Renal pelvis (tissue), 12 donors: ENCODE data around the gene ZNF491. TPM values are rescaled to one million over a fixed set of nuclear protein-coding genes. Genes with fewer than 3 reads are reported as not detected.
A peak's percentile ranks its signal among the peaks of the same experiment; 100 is the strongest.
"Not testable (repeated sequence)": the region's sequence is repeated elsewhere in the genome, so short reads cannot be mapped to it uniquely, and the experiment has no call there.

Source experiments
- DNase-seq: peaks from one replicate; pipeline ENCODE4 v3.0.0-alpha.2; 2013
- long read RNA-seq, 16 experiments: transcript quantifications; one replicate each; lab custom pipeline, GENCODE V29; 2026
- polyA plus RNA-seq, 3 donors: library from polyadenylated mRNA; unstranded; fragments of 120-200 nt; gene quantifications; one replicate each; pipeline ENCODE4 v1.2.1, GENCODE V29; 2013; ENCODE audit not compliant: insufficient read length in 3 of 3

ZNF491 gene
- 1 to 10 TPM; 2.9 to 5.6 (median 5.1) TPM for polyA plus RNA-seq
- long read RNA-seq, donor 1 = 0 reads
- long read RNA-seq, donor 2 = 0 reads
- long read RNA-seq, donor 3 = 0 reads
- long read RNA-seq, donor 4, partial matches to known transcripts = 0 of 1 reads
- long read RNA-seq, donor 4, other reads (novel, unspliced or antisense) = 0 of 1 reads
- long read RNA-seq, donor 5 = 0 reads
- long read RNA-seq, donor 6 = 0 reads
- long read RNA-seq, donor 7 = 0 reads
- long read RNA-seq, donor 8 = 0 reads
- long read RNA-seq, donor 9, partial matches to known transcripts = 0 of 1 reads
- long read RNA-seq, donor 9, other reads (novel, unspliced or antisense) = 0 of 1 reads
- long read RNA-seq, donor 10 = 0 reads
- long read RNA-seq, donor 11 = 0 reads
- long read RNA-seq, donor 12, partial matches to known transcripts = 0 of 1 reads
- long read RNA-seq, donor 12, other reads (novel, unspliced or antisense) = 0 of 1 reads
- long read RNA-seq, donor 13 = 0 reads
- long read RNA-seq, donor 14 = 0 reads
- long read RNA-seq, donor 15 = 0 reads
- long read RNA-seq, donor 16 = 0 reads

DNA sequence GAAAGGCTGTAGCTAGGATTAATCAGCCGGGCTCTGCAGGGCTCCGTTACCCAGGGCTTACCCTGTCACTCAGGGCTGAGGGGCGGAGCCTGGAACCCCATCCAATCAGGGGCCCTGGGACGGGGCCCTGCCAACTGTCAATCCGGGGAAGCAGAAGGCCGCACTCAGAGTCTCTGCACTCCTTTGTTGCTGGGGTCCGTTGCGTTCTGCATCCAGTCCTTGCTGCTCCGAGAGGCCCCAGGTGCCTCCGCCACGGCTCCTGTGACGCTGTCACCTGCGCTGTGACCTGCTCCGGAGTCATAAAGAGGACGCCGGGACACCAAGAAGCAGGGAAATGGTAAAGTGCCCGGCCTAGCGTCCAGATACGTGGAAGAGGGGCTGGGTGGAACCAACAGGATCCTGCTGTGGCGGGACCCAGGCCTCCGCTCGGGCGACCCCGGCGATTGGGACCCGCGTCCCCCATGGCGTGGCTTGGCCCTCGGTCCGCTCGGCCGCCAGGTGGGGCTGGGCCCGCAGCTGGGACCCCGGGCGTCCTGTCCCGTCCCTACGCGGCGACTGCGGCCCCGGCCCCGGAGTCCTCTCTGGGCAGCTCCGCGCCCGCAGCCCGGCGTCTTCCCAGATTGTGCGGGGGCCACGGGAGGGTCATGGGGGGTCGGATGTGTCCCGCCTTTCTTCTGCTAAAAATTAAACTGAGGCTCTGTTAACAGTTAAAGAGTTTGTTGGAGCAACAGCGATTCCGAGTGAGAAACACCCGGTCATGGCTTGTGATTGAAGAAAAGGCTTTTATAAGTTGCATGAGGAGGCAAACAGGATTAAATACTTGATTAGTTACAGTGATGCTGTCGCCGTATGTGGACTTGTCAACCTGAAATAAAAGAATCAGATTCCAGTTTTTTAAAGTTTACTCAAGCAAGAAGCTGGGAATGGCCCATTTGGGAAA is at the start of gene ZNF491:
Gene ZNF491, plus strand, starts transcription at position 133 of the 940 bp plus-strand sequence. CDS start 7,431 bp downstream, outside the sequence.
- DNase-seq = peak; percentile 93

GRCh38 chr19:11749751-11750150 is 48.6 kb upstream of the ZNF491 start:
- DNase-seq = no peak

GRCh38 chr19:11752244-11752736 is 46.0 kb upstream of the ZNF491 start:
- DNase-seq = no peak

DNA sequence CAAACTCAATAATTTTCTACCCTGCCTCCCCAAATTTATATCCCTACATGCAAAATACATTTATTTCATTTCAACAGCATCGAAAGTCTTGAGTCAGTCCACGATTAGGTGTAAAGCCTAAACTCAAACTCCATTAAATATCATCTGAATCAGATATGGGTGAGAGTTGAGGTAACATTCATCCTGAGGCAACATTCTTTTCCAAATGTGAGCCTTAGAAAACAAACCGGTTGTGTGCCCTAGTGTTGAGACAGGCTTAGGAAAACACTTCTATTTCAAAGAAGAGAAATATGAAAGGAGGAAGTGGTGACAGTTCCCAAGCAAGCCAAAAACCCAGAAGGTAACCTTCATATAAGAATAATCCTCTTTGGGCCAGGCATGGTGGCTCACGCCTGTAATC is 43.7 kb upstream of the ZNF491 start:
- DNase-seq = no peak

- no peak for DNase-seq
These were observed 41.4 kb upstream of the ZNF491 start for GRCh38 chr19:11756965-11757364.

DNA sequence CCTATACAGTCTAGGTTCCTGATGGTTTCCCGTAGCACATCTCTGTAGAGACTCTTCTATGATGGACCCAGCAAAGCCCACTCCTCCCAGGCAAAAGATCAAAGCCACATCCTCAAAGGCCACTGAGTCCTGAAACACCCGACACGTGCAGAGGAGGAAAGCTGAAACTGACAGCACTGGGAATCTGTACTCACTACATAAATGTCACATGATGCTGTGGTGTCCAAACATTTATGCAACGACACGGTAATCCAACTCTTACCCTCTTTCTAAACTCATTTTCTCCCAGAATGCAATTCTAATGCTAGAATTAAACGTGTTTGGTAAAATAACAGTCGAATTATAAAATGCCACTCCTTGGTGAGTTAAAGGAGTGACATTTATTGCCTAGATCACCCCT is 38.5 kb upstream of the ZNF491 start:
- no peak for DNase-seq

DNA sequence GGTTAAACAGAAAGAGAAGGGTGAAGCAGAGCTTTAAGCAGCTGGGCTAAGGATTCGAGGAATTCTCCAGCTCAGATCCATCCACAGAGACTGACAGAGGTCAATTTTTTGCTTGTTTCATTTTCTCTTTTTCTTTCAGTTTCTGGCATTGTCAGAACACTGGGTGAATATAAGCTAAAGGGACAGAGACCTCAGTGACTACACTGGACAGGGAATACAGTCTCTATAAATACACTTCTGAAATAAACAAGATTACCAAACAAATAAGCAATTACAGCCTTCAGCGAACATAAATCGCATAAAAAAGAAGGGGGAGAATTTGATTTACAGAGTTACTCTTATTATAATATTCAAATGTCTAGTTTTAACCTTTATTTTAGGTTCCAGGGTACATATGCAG is 35.2 kb upstream of the ZNF491 start:
- DNase-seq = no peak

DNA sequence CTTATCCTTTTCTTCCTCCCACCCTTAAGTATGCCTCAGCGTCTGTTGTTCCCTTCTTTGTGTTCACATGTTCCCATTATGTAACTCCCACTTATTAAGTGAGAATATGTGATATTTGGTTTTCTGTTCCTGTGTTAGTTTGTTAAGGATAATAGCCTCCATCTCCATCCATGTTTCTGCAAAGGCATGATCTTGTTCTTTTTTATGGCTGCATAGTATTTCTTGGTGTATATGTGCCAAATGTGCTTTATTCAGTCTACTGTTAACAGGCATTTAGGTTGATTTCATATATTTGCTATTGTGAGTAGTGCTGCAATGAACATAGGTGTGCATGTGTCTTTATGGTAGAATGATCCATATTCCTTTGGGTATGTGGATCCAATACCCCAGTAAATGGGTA is 34.7 kb upstream of the ZNF491 start:
- DNase-seq = no peak

GRCh38 chr19:11766597-11767591 is 31.4 kb upstream of the ZNF491 start, which contains the start of gene ZNF441:
Gene ZNF441, plus strand, starts transcription at chr19:11767000. Its CDS starts 194 bp downstream, at chr19:11767194.
- DNase-seq = peak; percentile 96

- peak; percentile 41 for DNase-seq
These were observed 30.6 kb upstream of the ZNF491 start for GRCh38 chr19:11767633-11768133.

DNA sequence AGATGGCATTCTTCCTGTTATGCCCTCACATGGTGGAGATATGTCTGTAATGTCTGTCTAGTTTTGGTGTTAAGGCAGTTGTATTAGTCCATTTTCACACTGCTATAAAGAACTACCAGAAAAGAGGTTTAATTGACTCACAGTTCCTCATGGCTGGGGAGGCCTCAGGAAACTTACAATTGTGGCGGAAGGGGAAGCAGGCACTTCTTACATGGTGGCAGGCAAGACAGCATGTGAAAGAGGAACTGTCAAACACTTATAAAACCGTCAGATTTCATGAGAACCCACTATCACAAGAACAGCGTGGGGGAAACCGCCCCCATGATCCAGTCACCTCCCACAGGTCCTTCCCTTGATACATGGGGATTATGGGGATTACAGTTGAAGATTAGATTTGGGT is 28.3 kb upstream of the ZNF491 start:
- no peak for DNase-seq

DNA sequence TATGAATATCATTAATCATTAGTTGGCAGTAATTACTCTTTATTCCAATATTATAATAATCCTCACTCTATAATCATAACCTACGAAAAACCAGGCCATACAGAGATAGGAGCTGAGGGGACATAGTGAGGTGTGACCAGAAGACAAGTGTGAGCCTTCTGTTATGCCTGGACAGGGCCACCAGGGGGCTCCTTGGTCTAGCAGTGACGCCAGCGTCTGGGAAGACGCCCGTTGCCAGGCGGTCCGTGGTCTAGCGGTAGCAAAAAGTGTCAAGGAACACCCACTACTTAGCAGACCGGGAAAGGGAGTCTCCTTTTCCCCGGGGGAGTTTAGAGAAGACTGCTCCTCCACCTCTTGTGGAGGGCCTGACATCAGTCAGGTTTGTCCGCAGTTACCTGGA is 26.8 kb upstream of the ZNF491 start:
- DNase-seq = not testable (repeated sequence)

GRCh38 chr19:11776669-11777068 is 21.7 kb upstream of the ZNF491 start:
- not testable (repeated sequence) for DNase-seq

DNA sequence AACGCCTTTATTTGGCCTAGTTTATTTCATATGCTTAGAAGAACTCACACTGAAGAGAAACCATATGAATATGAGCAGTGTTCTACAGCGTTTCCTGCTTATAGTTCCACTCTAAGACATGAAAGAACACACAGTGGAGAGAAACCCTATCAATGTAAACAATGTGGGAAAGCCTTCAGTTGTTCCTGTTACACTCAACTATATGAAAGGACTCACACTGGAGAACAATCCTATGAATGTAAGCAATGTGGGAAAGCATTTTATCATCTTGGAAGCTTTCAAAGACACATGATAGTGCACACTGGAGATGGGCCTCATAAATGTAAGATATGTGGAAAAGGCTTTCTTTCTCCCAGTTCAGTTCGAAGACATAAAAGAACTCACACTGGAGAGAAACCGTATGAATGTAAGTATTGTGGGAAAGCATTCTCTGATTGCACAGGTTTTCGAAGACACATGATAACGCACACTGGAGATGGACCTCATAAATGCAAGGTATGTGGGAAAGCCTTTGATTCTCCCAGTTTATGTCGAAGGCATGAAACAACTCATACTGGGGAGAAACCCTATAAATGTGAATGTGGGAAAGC is 17.8 kb upstream of the ZNF491 start:
- no peak for DNase-seq

DNA sequence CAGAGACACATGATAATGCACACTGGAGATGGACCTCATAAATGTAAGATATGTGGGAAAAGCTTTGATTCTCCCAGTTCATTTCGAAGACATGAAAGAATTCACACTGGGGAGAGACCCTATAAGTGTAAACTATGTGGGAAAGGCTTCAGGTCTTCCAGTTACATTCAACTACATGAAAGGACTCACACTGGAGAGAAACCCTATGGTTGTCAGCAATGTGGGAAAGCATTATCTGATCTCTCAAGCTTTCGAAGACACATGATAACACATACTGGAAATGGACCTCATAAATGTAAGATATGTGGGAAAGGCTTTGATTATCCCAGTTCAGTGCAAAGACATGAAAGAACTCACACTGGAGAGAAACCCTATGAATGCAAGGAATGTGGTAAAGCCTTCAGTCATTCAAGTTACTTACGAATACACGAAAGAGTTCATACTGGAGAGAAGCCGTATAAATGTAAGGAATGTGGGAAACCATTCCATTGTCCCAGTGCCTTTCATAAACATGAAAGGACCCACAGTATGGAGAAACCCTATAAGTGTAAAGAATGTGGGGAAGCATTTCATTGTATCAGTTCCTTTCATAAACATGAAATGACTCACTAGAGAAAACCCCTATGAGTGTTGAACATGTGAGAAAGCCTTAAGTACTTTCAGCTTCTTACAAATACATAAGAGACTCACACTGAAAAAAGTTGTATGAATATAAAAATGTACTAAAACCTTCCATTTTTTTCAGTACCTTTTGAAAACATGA is 16.8 kb upstream of the ZNF491 start:
- no peak for DNase-seq

- DNase-seq = no peak
These were observed 14.6 kb upstream of the ZNF491 start for GRCh38 chr19:11783767-11784166.

DNA sequence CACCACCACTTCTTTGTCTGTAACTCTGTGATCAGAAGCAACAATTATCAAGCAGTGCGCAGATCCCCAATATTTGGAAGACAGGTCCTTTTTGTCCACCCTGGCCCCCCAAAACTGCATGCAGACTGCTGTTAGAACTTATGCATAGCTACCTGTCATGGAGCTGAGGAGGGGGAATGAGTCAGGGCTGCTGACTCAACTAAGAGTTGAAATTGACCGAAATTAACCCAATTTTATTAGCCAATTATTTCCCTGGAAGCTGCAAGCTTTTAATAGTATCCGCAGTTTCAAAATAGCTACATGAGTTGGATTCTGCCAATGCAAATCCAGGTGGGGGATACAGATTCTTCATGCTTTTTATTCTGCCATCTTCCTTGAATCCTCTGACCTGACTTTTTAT is 14.0 kb upstream of the ZNF491 start:
- no peak for DNase-seq

DNA sequence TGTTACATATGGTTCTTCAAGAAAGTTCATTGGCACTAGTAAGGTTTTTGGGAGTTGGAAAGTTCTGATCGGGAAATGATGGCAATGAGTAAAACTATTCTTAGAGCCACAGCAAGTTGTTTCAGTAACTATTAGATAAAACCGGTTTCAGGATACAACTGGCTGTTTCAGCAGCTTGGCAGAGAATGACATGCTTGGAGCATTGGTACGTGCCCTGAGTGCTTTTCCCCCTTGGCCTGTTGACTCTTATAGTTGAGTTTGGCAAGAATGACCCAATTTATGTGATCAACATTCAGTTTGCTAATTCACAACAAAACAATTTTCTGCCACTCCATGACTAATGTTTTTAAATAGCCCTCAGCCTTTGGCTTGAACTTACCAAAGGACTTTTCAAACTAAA is 10.8 kb upstream of the ZNF491 start:
- DNase-seq = no peak

- no peak for DNase-seq
These were observed 5.4 kb upstream of the ZNF491 start for GRCh38 chr19:11792942-11793341.
